ENCODE measurements around the gene LNX2.

The LNX2 gene

DNA sequence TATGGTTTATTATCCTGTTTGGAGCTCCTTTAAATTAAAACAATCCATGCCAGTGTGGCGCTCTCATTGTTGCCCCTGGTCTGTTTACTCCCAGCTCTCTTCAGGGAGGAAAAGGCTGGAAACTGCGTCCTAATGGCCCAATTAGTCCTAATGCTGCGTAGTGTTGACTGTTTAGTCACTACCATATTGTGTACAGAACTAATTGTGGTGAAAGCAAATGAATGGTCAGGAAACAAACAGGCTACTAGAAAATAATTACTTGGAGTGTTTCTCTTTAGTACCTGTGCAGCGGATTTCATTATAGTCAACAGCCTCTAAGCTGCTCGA lies 115.5 kb downstream of the LNX2 start:
- DNase-seq (ENCODE audit: low read depth, low spot score) = no peak

DNA sequence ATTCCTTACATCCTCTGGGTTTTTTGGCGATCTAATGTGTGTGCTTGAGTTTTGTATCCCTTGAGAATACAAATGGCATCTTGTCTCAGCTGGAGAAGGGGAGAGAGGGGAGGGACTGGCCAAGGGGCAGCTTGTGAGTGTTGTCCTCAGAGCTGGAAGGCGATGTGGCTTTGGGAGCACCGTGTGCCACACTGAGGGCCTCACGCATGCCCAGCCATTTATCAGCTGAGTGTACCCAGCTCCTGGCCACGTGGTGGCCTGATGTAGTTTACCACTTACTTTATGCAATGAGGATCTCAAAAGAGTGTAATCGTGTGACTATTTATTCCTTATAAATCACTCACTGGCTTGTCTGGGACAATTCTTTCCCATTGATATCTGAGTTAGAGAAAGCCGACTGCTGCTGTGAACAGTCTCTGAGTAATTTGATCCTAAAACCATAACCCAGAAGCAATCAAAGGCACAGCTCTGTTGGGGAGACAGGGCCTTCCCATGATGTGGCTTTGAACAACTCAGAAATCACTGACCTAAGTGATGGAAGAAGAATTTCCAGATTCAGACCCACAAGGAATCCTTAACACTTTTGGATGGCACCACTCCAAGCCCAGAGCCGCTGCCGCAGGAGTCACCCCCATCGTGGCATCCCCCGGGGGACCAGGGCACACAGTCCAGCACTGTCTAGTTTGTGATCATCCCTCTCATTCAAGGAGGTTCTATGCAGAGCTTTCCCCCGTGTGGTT lies 116.0 kb downstream of the LNX2 start:
- no peak for DNase-seq (ENCODE audit: low read depth, low spot score)

DNA sequence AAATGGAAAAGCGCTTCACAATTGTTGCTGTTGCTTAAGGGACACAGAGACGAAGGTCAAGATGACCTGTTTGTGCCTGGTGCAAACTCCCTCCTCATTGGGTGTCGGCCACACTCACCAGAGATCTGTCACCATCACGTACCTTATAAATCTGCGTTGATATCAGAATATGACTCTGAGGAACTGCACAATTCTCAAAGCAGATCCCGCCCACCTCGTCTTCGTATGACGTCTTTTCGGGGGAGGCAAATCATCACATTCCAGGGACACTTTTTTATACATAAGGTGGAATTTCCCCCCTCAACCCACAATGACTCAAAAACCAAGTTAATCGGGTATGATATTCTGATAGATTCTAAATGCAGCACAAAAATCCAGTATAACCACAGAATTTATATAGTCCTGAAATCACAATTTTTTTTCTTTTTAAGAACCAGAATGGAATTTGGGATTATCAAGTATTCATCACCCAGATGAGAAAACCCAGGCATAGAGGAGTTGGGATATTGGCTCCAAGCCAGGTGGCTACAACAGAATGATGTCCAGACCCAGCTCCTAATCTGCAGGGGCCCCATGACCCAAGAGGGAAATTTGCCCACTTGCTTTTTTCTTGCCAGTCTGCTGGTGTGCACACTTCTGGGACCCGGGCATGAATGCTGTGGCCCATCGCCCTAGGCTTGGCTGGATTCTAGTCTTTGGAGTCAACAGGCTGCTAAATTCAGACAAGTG lies 119.4 kb downstream of the LNX2 start:
- no peak for DNase-seq (ENCODE audit: low read depth, low spot score)

DNA sequence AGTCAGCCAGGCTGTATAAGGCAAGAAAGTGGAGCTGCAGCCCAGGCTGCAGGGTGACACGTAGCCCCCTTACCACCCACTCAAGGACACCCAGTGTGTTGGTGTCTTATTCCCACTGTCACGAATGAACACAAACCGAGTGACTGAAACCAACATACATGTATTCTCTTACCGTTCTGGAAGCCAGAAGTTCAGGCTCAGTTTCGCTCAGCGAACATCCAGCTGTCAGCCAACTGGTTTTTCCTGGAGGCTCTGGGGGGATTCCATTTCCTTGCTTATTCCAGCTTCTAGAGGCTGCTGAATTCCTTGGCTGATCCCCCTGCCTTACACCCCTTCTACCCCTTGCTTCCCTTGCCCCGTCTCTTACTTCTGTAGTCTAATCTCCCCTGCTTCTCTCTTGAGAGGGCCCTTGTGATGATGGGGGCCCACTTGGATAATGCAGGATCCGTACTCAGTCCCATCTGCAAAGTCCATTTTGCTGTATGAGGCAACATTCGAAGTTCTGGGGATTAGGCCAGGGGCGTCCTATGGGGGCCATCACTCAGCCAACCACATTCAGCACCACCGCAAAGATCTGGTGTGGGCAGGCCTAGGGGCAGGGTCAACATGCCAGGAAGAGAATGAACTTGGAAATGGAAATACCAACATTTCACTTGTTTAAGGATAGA lies 122.6 kb downstream of the LNX2 start:
- no peak for DNase-seq (ENCODE audit: low read depth, low spot score)

DNA sequence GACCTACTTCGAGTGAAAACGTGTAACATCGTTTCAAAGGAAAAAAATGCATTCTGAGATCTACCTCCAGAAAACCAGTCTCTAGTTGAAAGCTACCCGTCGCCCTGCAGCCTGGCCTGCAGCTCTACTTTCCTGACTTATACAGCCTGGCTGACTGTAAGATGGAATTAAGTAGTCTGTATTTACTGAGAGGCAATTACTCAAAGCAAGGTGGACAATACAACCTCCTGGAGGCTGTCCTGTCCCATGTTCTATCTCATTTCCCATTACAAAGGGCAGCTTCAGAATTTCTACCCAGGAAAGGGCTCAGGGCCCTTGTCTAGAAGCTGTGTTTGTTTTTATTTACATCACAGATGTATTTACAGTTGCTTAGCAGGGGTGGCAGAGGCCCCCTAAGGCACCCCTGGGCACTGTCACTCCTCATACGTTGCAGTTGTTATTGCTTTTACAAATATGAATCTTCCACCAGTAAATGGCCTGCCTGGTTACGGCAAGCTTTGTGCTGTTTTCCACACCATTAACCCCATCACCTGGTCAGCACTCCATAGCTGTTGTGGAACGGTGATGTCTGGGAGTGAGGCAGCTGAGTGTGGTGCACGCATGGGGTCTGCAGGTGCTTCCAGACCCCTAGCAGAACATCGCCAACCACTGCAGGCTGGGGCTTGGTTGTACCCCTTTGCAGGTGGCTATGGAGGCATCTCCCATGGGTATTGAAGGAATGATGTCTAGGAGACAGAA lies 123.6 kb downstream of the LNX2 start:
- no peak for DNase-seq (ENCODE audit: low read depth, low spot score)

DNA sequence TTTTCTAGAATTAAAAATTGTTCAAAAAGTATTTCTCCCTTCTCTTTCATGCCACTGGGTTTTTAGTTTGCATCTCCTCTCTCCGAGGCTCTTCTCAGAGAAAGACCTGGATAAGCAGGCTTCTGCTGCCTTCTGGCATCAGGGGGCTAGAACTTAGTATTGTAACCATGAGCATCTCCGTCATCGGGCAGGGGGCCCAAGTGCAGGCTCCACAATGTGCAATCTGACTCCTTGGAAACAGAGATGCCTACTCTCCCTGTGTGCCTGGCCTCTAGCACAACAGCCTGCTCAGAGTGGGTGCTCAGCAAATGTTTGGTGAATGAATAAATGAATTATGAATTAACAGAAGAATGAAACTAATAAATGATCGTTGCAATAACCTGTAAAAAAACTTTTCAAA lies 124.3 kb downstream of the LNX2 start:
- no peak for DNase-seq (ENCODE audit: low read depth, low spot score)
